H1 (cell line): ENCODE results near the gene MARK4. TPM values are rescaled to one million over a fixed set of nuclear protein-coding genes. Genes with fewer than 3 reads are reported as not detected.

ENCODE experiments used
- CTCF ChIA-PET: fragments of 300-600 bp; sonication (Branson Sonifier 250); formaldehyde crosslinking; loops from one replicate; lab custom pipeline; 2021; ENCODE audit not compliant: partially characterized antibody; lab: Charles Lee
- POLR2A ChIA-PET: fragments of 300-600 bp; sonication (Branson Sonifier 250); formaldehyde crosslinking; loops from one replicate; lab custom pipeline; 2021; ENCODE audit warnings: inconsistent platforms; ENCODE audit not compliant: partially characterized antibody; lab: Charles Lee
- DNase-seq, 2 experiments: peaks; one replicate each; pipeline versions ENCODE4 v3.0.0 to v3.0.0-alpha.2; 2010 to 2022; ENCODE audit warnings: low spot score in 2 of 2, low read depth in 1 of 2, mixed read lengths in 1 of 2
- FAIRE-seq: peaks from 2 replicates; lab custom pipeline; 2011; peaks lifted over from hg19 to GRCh38; lab: Jason Lieb, UNC
- H2AFZ ChIP-seq: 2 replicates; pipeline ENCODE4 v1.8.1; 2012; ENCODE audit warnings: low read length, inconsistent platforms
- H2AK5ac ChIP-seq: 2 replicates; pipeline ENCODE4 v1.6.1; 2013; ENCODE audit warnings: low read depth, low read length
- H2BK120ac ChIP-seq: replicated peaks from 2 replicates; pipeline ENCODE3; 2013; ENCODE audit warnings: low read depth, low read length, inconsistent platforms
- H2BK12ac ChIP-seq: 2 replicates; pipeline ENCODE4 v1.6.1; 2013; ENCODE audit warnings: low read depth, low read length
- H2BK15ac ChIP-seq: 2 replicates; pipeline ENCODE4 v1.6.1; 2013; ENCODE audit warnings: low read length
- H2BK20ac ChIP-seq: 2 replicates; pipeline ENCODE4 v1.6.1; 2013; ENCODE audit warnings: low read length
- H2BK5ac ChIP-seq: 2 replicates; pipeline ENCODE4 v1.6.1; 2013; ENCODE audit warnings: low read depth, low read length
- H3K14ac ChIP-seq: 2 replicates; pipeline ENCODE4 v1.6.1; 2013; ENCODE audit warnings: inconsistent platforms; ENCODE audit not compliant: insufficient read length
- H3K18ac ChIP-seq: 2 replicates; pipeline ENCODE4 v1.6.1; 2013; ENCODE audit warnings: low read length; ENCODE audit errors: extremely low read depth
- H3K23ac ChIP-seq: 2 replicates; pipeline ENCODE4 v1.6.1; 2013; ENCODE audit warnings: inconsistent platforms; ENCODE audit not compliant: insufficient read length
- H3K23me2 ChIP-seq: 2 replicates; pipeline ENCODE4 v1.6.1; 2013; ENCODE audit warnings: low read depth, low read length
- H3K27ac ChIP-seq: 2 replicates; pipeline ENCODE4 v1.6.1; 2011; ENCODE audit warnings: low read depth, low read length, inconsistent platforms
- H3K27me3 ChIP-seq, 4 experiments: replicated peaks in 1 of 4; 1 replicate in 1 of 4; 2 replicates in 3 of 4; pipeline versions ENCODE4 v1.6.1 to v1.8.1; 2011 to 2013; ENCODE audit warnings: low read length in 3 of 4, mild to moderate bottlenecking in 3 of 4, inconsistent platforms in 2 of 4, mixed read lengths in 2 of 4, moderate library complexity in 1 of 4; ENCODE audit not compliant: control insufficient read depth in 3 of 4, insufficient read depth in 3 of 4; ENCODE audit errors: extremely low read depth in 1 of 4
- H3K36me3 ChIP-seq, 4 experiments: 2 replicates each; pipeline versions ENCODE4 v1.6.1 to v1.8.1; 2011 to 2013; ENCODE audit warnings: mild to moderate bottlenecking in 4 of 4, low read length in 3 of 4, moderate library complexity in 2 of 4, control low read depth in 1 of 4, inconsistent platforms in 1 of 4; ENCODE audit not compliant: insufficient read depth in 4 of 4, control insufficient read depth in 2 of 4
- H3K4ac ChIP-seq: replicated peaks from 2 replicates; pipeline ENCODE3; 2013; ENCODE audit warnings: low read length, low read depth, mixed read lengths, inconsistent platforms; ENCODE audit not compliant: insufficient read length
- H3K4me1 ChIP-seq, 4 experiments: replicated peaks in 1 of 4; 1 replicate in 1 of 4; 2 replicates in 3 of 4; pipeline versions ENCODE4 v1.6.1 to v1.8.1; 2011 to 2013; ENCODE audit warnings: low read length in 3 of 4, inconsistent platforms in 2 of 4, mixed read lengths in 1 of 4; ENCODE audit not compliant: insufficient read depth in 4 of 4, control insufficient read depth in 3 of 4
- H3K4me2 ChIP-seq, 2 experiments: 2 replicates each; pipeline versions ENCODE4 v1.6.1 to v1.8.1; 2011 to 2013; ENCODE audit warnings: low read depth in 2 of 2, low read length in 2 of 2, control low read depth in 1 of 2, inconsistent platforms in 1 of 2, mild to moderate bottlenecking in 1 of 2; ENCODE audit not compliant: insufficient read depth in 1 of 2
- H3K4me3 ChIP-seq, 4 experiments: fragments of 200-600, 300-600 bp in 1 of 4; sonication (generic), shearing (Covaris generic), sonication (Bioruptor Twin) in 1 of 4; 2 replicates each; pipeline versions ENCODE4 v1.5.1 to v1.8.1; 2011 to 2016; ENCODE audit warnings: low read length in 4 of 4, low read depth in 3 of 4, control low read depth in 2 of 4, inconsistent platforms in 2 of 4, mild to moderate bottlenecking in 2 of 4, mixed read lengths in 1 of 4, moderate library complexity in 1 of 4; ENCODE audit not compliant: insufficient read depth in 2 of 4; ENCODE audit errors: extremely low read depth in 1 of 4
- H3K56ac ChIP-seq: replicated peaks from 2 replicates; pipeline ENCODE3; 2013; ENCODE audit warnings: low read depth, mild to moderate bottlenecking, mixed read lengths, low read length, inconsistent platforms; ENCODE audit not compliant: insufficient read length
- H3K79me1 ChIP-seq: 2 replicates; pipeline ENCODE4 v1.6.1; 2013; ENCODE audit warnings: low read depth, low read length, control low read depth
- H3K79me2 ChIP-seq, 2 experiments: 2 replicates each; pipeline versions ENCODE4 v1.6.1 to v1.8.1; 2012 to 2013; ENCODE audit warnings: low read length in 2 of 2, mild to moderate bottlenecking in 2 of 2, inconsistent platforms in 1 of 2; ENCODE audit not compliant: insufficient read depth in 2 of 2, control insufficient read depth in 1 of 2
- H3K9ac ChIP-seq, 4 experiments: replicated peaks in 1 of 4; 1 replicate in 1 of 4; 2 replicates in 3 of 4; pipeline versions ENCODE4 v1.6.1 to v1.8.1; 2011 to 2013; ENCODE audit warnings: low read depth in 3 of 4, low read length in 3 of 4, control low read depth in 2 of 4, mild to moderate bottlenecking in 2 of 4, moderate library complexity in 2 of 4, inconsistent platforms in 1 of 4; ENCODE audit errors: extremely low read depth in 1 of 4
- H3K9me3 ChIP-seq, 2 experiments: 2 replicates each; pipeline versions ENCODE4 v1.6.1 to v1.8.1; 2012 to 2013; ENCODE audit warnings: mild to moderate bottlenecking in 2 of 2, moderate library complexity in 2 of 2, control low read depth in 1 of 2, inconsistent platforms in 1 of 2, low read depth in 1 of 2, low read length in 1 of 2, mixed read lengths in 1 of 2; ENCODE audit not compliant: insufficient read depth in 2 of 2
- H4K20me1 ChIP-seq, 2 experiments: replicated peaks in 1 of 2; 2 replicates each; pipeline versions ENCODE3 to v1.8.1; 2011 to 2013; ENCODE audit warnings: inconsistent platforms in 2 of 2, low read length in 2 of 2, mild to moderate bottlenecking in 1 of 2; ENCODE audit not compliant: insufficient read depth in 2 of 2, control insufficient read depth in 1 of 2
- H4K5ac ChIP-seq: 2 replicates; pipeline ENCODE4 v1.6.1; 2013; ENCODE audit warnings: low read length, low read depth, mixed read lengths, inconsistent platforms; ENCODE audit not compliant: insufficient read length
- H4K8ac ChIP-seq: 2 replicates; pipeline ENCODE4 v1.8.0; 2013; ENCODE audit warnings: mild to moderate bottlenecking, moderate library complexity, low read length, inconsistent platforms; ENCODE audit not compliant: insufficient read depth; ENCODE audit errors: extremely low read depth
- H4K91ac ChIP-seq: replicated peaks from 2 replicates; pipeline ENCODE3; 2013; ENCODE audit warnings: low read length, mixed read lengths, inconsistent platforms; ENCODE audit not compliant: insufficient read length
- CEBPB ChIP-seq: IDR thresholded peaks from 2 replicates; pipeline ENCODE4 v1.6.1; 2012; ENCODE audit warnings: low read depth, low read length
- EZH2 ChIP-seq: fragments of 200-600 bp; sonication (generic); IDR thresholded peaks from 2 replicates; pipeline ENCODE4 v1.7.1; 2012; ENCODE audit warnings: low read depth, mild to moderate bottlenecking, moderate library complexity, low read length, inconsistent platforms; ENCODE audit not compliant: severe bottlenecking
- KDM1A ChIP-seq: fragments of 200-600, 300-600 bp; sonication (generic); IDR thresholded peaks from 2 replicates; pipeline ENCODE4 v1.7.1; 2016; ENCODE audit warnings: mild to moderate bottlenecking, low read length, borderline replicate concordance
- MAFK ChIP-seq: IDR thresholded peaks from 2 replicates; pipeline ENCODE4 v1.6.1; 2012; ENCODE audit warnings: low read depth, mild to moderate bottlenecking, improper control_type of control experiment, low read length
- NANOG ChIP-seq: IDR thresholded peaks from 2 replicates; pipeline ENCODE4 v1.6.1; 2011; ENCODE audit warnings: low read length, low read depth, mild to moderate bottlenecking, inconsistent platforms; ENCODE audit not compliant: insufficient read depth, poor library complexity, severe bottlenecking
- POLR2AphosphoS5 ChIP-seq: IDR thresholded peaks from 2 replicates; pipeline ENCODE4 v1.6.1; 2011; ENCODE audit warnings: low read depth, low read length
- RNF2 ChIP-seq: fragments of 200-900, 300-1000 bp; sonication (generic); IDR thresholded peaks from 2 replicates; pipeline ENCODE4 v1.7.1; 2016; ENCODE audit warnings: borderline replicate concordance, low read depth, mild to moderate bottlenecking, antibody characterized with exemption, low read length; ENCODE audit not compliant: poor library complexity, severe bottlenecking; ENCODE audit errors: missing control alignments
- WGBS, 2 experiments: shearing (Covaris generic) in 1 of 2; methylation state at CpG; one replicate each; pipeline versions ENCODE4 v1.1.6 to v1.1.7; 2013 to 2015; ENCODE audit warnings: low lambda C conversion rate in 2 of 2, mixed read lengths in 2 of 2, inconsistent platforms in 1 of 2, low coverage in 1 of 2, missing lambda C conversion rate in 1 of 2; ENCODE audit not compliant: insufficient replicate concordance in 2 of 2, insufficient coverage in 1 of 2, insufficient read length in 1 of 2; ENCODE audit errors: extremely low coverage in 1 of 2, missing lambda C conversion rate in 1 of 2; 5-methylcytosine and 5-hydroxymethylcytosine counted together
- polyA plus RNA-seq, 7 experiments: library from polyadenylated mRNA; depleted of rRNA in 3 of 7; stranded (reverse) in 5 of 7; unstranded in 2 of 7; fragments of >200 nt in 5 of 7; fragments of 200-250 nt in 2 of 7; gene quantifications; 1 replicate in 5 of 7; 2 replicates in 1 of 7; 4 replicates in 1 of 7; pipeline versions ENCODE4 v1.2.1 to v1.2.3, GENCODE V29; 2011 to 2013; ENCODE audit warnings: missing spikeins in 2 of 7, mixed read lengths in 2 of 7
- total RNA-seq: library from RNA; stranded (reverse); fragmentation: NEBNext Ultra II Directional; extraction: Animal tissue kit (Norgen Biotek cat#: 25700); gene quantifications from 2 replicates; pipeline ENCODE4 v1.2.1, GENCODE V29; 2021

The MARK4 gene
- total and polyA plus RNA-seq, 2 of the 8 experiments (the other 6 are each of a cell fraction or from before 2014, with no cell fraction given): 12.3 to 49.8 TPM

DNA sequence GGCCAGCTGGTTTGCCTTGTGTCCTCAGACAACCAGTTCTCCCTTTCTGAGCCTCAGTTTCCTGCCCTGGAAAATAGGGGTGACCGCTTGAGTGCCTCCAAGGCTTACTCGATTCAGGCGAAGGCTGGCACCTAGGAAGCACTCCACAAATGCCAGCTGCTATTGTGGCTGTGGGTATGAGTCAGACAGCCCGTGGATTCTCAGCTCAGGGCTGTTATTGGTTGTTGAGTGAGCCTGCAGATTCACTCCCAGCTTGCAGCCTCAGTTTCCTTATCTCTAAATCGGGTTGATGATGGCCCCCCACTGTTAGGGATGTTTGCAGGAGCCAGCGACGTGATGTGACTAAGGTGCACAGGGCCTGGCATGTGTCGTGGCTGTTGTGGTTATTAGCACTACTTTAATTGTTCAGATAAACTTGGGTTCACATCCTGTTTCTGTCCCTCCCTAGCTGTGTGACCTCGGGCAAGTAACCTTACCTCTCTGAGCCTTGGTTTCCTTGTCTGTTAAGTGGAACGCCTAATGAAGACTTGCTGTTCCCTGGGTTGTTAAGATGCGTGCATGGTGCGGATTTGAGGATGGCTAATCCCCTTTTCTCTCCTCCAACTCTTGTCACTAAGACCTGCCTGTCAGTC is 2.4 kb downstream of the MARK4 start:
- peaks cover 22 to 23% of the 10 kb centered on the region in 2 experiments for H4K20me1 ChIP-seq
- no peak overlapping the region for H3K4ac ChIP-seq
- no peak overlapping the region; a peak in 1 of 7 replicates for H3K9ac ChIP-seq
- no peak overlapping the region for H2BK20ac ChIP-seq
- no peak overlapping the region for H3K18ac ChIP-seq
- peaks cover 0 to 10% (median 0%) of the 10 kb centered on the region in 4 experiments; a peak in 2 of 7 replicates for H3K4me1 ChIP-seq
- no peak overlapping the region for H3K14ac ChIP-seq
- H3K23me2 ChIP-seq: peaks cover 11% of the 10 kb centered on the region
- no peak overlapping the region for H4K5ac ChIP-seq
- H3K4me3 ChIP-seq: no peak overlapping the region
- no peaks in the 10 kb centered on the region for H3K9me3 ChIP-seq
- no peak overlapping the region for H2BK120ac ChIP-seq
- H2BK12ac ChIP-seq: no peak overlapping the region
- CTCF ChIA-PET: interaction anchor here (1.5 to 3.3 kb wide), 2 partner anchors 15 to 53 kb away, joined by 4 to 17 read pairs; no protein-coding TSS in a partner anchor
- POLR2A ChIA-PET: interaction anchor here (0.6 kb wide), 1 partner anchor 17 kb away, joined by 3 read pairs; no protein-coding TSS in a partner anchor
- peaks cover 0 to 27% of the 10 kb centered on the region in 2 experiments; a peak in 2 of 4 replicates for H3K79me2 ChIP-seq
- H4K8ac ChIP-seq: no peak overlapping the region
- H3K36me3 ChIP-seq: no peaks in the 10 kb centered on the region; a peak in 1 of 8 replicates
- no peak overlapping the region for H4K91ac ChIP-seq
- 82% methylated on average over 12 of the region's 12 CpGs; no CpG with 5 or more reads in 1 of the 2 experiments for WGBS, 2 experiments
- no peak overlapping the region; a peak in 1 of 4 replicates for H3K4me2 ChIP-seq
- H3K56ac ChIP-seq: no peak overlapping the region
- peaks cover 0 to 10% (median 9%) of the 10 kb centered on the region in 4 experiments; a peak in 5 of 7 replicates for H3K27me3 ChIP-seq
- DNase-seq (no peak), FAIRE-seq (no peak)
- H3K27ac ChIP-seq: no peak overlapping the region
- H2BK5ac ChIP-seq: no peak overlapping the region; the same call in 1 of the 2 replicates
- no peak overlapping the region for H3K23ac ChIP-seq
- no peak for TF ChIP-seq POLR2AphosphoS5
- no peak for TF ChIP-seq CEBPB
- TF ChIP-seq MAFK: no peak
- no peak for TF ChIP-seq EZH2
- TF ChIP-seq NANOG: no peak
- peak; percentile 61; the same call in 1 of the 2 replicates for TF ChIP-seq KDM1A
- no peak for TF ChIP-seq RNF2
- no peak overlapping the region for H2BK15ac ChIP-seq
- H2AFZ ChIP-seq: no peak overlapping the region
- no peak overlapping the region for H2AK5ac ChIP-seq
- peaks cover 13% of the 10 kb centered on the region for H3K79me1 ChIP-seq
